Lung (tissue), 12 donors: Measurements from ENCODE around the gene C3orf22. TPM values are rescaled to one million over a fixed set of nuclear protein-coding genes. Genes with fewer than 3 reads are reported as not detected.

ENCODE experiments used
- ATAC-seq: fragments of 200-7000 bp; cut with Tn5 transposase; one replicate; pipeline ENCODE4 v1.9.1; 2020; ENCODE audit warnings: moderate number of reproducible peaks; ENCODE audit not compliant: insufficient read depth, low FRiP score
- DNase-seq, 3 donors: peaks; one replicate each; pipeline ENCODE4 v3.0.0-alpha.2; 2013 to 2017
- H3K27ac ChIP-seq, 2 donors: one replicate each; pipeline ENCODE4 v1.5.1; 2013; ENCODE audit warnings: mild to moderate bottlenecking in 2 of 2, moderate library complexity in 2 of 2, control low read depth in 1 of 2, inconsistent platforms in 1 of 2, low read depth in 1 of 2, low read length in 1 of 2
- H3K27me3 ChIP-seq, 3 donors: one replicate each; pipeline ENCODE4 v1.5.1; 2013; ENCODE audit warnings: low read length in 2 of 3; ENCODE audit not compliant: control insufficient read depth in 3 of 3, insufficient read depth in 3 of 3
- H3K36me3 ChIP-seq, 4 donors: one replicate each; pipeline ENCODE4 v1.5.1; 2013; ENCODE audit warnings: low read length in 4 of 4, mild to moderate bottlenecking in 1 of 4, moderate library complexity in 1 of 4; ENCODE audit not compliant: control insufficient read depth in 4 of 4, insufficient read depth in 4 of 4
- H3K4me1 ChIP-seq, 5 donors: one replicate each; pipeline ENCODE4 v1.5.1; 2013; ENCODE audit warnings: low read length in 5 of 5, mild to moderate bottlenecking in 2 of 5, moderate library complexity in 1 of 5; ENCODE audit not compliant: control insufficient read depth in 5 of 5, insufficient read depth in 5 of 5
- H3K4me3 ChIP-seq: one replicate; pipeline ENCODE4 v1.5.1; 2013; ENCODE audit warnings: mild to moderate bottlenecking, control low read depth, moderate library complexity
- H3K9ac ChIP-seq, 2 donors: one replicate each; pipeline ENCODE4 v1.5.1; 2013; ENCODE audit warnings: low read length in 2 of 2, control low read depth in 1 of 2; ENCODE audit not compliant: insufficient read depth in 1 of 2
- H3K9me3 ChIP-seq, 4 donors: one replicate each; pipeline ENCODE4 v1.5.1; 2013; ENCODE audit warnings: low read length in 3 of 4, mild to moderate bottlenecking in 1 of 4, moderate library complexity in 1 of 4; ENCODE audit not compliant: control insufficient read depth in 4 of 4, insufficient read depth in 3 of 4
- CTCF ChIP-seq: IDR thresholded peaks from 2 replicates; pipeline ENCODE4 v1.5.1; 2012; ENCODE audit warnings: mild to moderate bottlenecking; ENCODE audit errors: control extremely low read depth, extremely low read depth
- WGBS, 2 donors: extraction: QIAGEN DNeasy Blood & Tissue Kit; methylation state at CpG; one replicate each; pipeline ENCODE4 v1.1.7; 2013; 5-methylcytosine and 5-hydroxymethylcytosine counted together
- polyA plus RNA-seq, 2 donors: library from polyadenylated mRNA; stranded (reverse); fragments of 200-250 nt; gene quantifications; one replicate each; pipeline ENCODE4 v1.2.1, GENCODE V29; 2013
- total RNA-seq, 2 donors: library from RNA; depleted of rRNA in 1 of 2; stranded (reverse); fragments of >200 nt in 1 of 2; gene quantifications; one replicate each; pipeline ENCODE4 v1.2.1, GENCODE V29; 2014 to 2021
- donor health status: control.
- donor health status: control.
- donor health status: Bipolar disorder and iron deficiency.
- donor health status: healthy.
- donor health status: DM: yes; HTN: yes; CAD: no.

C3orf22 gene
- total and polyA plus RNA-seq, 4 donors: 0.28 TPM; not detected in 3

GRCh38 chr3:126514161-126514560 is 44.6 kb downstream of the C3orf22 start:
- Histone ChIP-seq H3K4me1 (peaks cover 0 to 11% (median 0%) of the 10 kb centered on the region in 5 donors), H3K9me3 (no peaks in the 10 kb centered on the region), H3K27ac (no peak overlapping the region), H3K36me3 (no peaks in the 10 kb centered on the region), H3K9ac (no peak overlapping the region), H3K4me3 (no peak overlapping the region), H3K27me3 (no peaks in the 10 kb centered on the region)
- ATAC-seq (no peak), DNase-seq (no peak)
- 88 to 94% methylated on average over 11 of the region's 11 CpGs for WGBS, 2 donors
- no peak for TF ChIP-seq CTCF

GRCh38 chr3:126512916-126513650 is 45.6 kb downstream of the C3orf22 start:
- WGBS, 2 donors: 83 to 85% methylated on average over 12 of the region's 12 CpGs
- DNase-seq: no peak

GRCh38 chr3:126512026-126512425 is 46.7 kb downstream of the C3orf22 start:
- Histone ChIP-seq H3K27me3 (no peaks in the 10 kb centered on the region), H3K4me3 (no peak overlapping the region), H3K9me3 (no peaks in the 10 kb centered on the region), H3K4me1 (peaks cover 0 to 11% (median 0%) of the 10 kb centered on the region in 5 donors), H3K9ac (no peak overlapping the region), H3K36me3 (no peaks in the 10 kb centered on the region), H3K27ac (no peak overlapping the region)
- 67 to 75% methylated on average over 7 of the region's 7 CpGs for WGBS, 2 donors
- no peak for TF ChIP-seq CTCF
- ATAC-seq (no peak), DNase-seq (no peak)

More at GRCh38 chr3:126512916-126513650, 45.6 kb downstream of the C3orf22 start:
- H3K27me3 ChIP-seq: no peaks in the 10 kb centered on the region
- TF ChIP-seq CTCF: no peak
- H3K9me3 ChIP-seq: no peaks in the 10 kb centered on the region
- no peak for ATAC-seq
- no peak overlapping the region for H3K9ac ChIP-seq
- no peak overlapping the region for H3K27ac ChIP-seq
- H3K36me3 ChIP-seq: no peaks in the 10 kb centered on the region
- peaks cover 0 to 11% (median 0%) of the 10 kb centered on the region in 5 donors for H3K4me1 ChIP-seq
- H3K4me3 ChIP-seq: no peak overlapping the region

GRCh38 chr3:126511291-126511690 is 47.4 kb downstream of the C3orf22 start:
- 71 to 73% methylated on average over 7 of the region's 7 CpGs for WGBS, 2 donors
- H3K9ac ChIP-seq: no peak overlapping the region
- H3K27me3 ChIP-seq: no peaks in the 10 kb centered on the region
- H3K9me3 ChIP-seq: no peaks in the 10 kb centered on the region
- H3K4me3 ChIP-seq: no peak overlapping the region
- H3K27ac ChIP-seq: no peak overlapping the region
- no peaks in the 10 kb centered on the region for H3K36me3 ChIP-seq
- TF ChIP-seq CTCF: no peak
- ATAC-seq (no peak), DNase-seq (no peak)
- H3K4me1 ChIP-seq: peaks cover 0 to 11% (median 0%) of the 10 kb centered on the region in 5 donors
